HCT116 (cell line): ENCODE results near the gene ARF1. TPM values are rescaled to one million over a fixed set of nuclear protein-coding genes. Genes with fewer than 3 reads are reported as not detected.

ENCODE experiments used
- ATAC-seq: fragments of 200-7000 bp; cut with Tn5 transposase; 2 replicates; pipeline ENCODE4 v1.9.1; 2020; ENCODE audit warnings: mild to moderate bottlenecking, moderate library complexity
- BruUV-seq: library from RNA; stranded (reverse); fragments of 400-500 nt; replicated peaks from 2 replicates; lab custom pipeline; 2021; lab: Mats Ljungman, UMichigan
- CTCF ChIA-PET: fragments of 300-600 bp; sonication (Branson Sonifier 250); formaldehyde crosslinking; loops from one replicate; lab custom pipeline; 2021; ENCODE audit warnings: antibody characterized with exemption; lab: Charles Lee
- POLR2A ChIA-PET: fragments of 300-600, 350-600 bp; sonication (Branson Sonifier 250); formaldehyde crosslinking; loops from one replicate; lab custom pipeline; 2021; ENCODE audit warnings: antibody characterized with exemption; lab: Charles Lee
- RAD21 ChIA-PET, 2 experiments: fragments of 300-600 bp; sonication (Branson Sonifier 250); formaldehyde crosslinking; loops; one replicate each; lab custom pipeline; 2023; ENCODE audit warnings: low total read pairs in 2 of 2; ENCODE audit not compliant: uncharacterized antibody in 2 of 2, unreplicated experiment in 2 of 2, low non-redundant PET in 1 of 2; lab: Charles Lee
- DNase-seq: peaks from one replicate; pipeline ENCODE4 v3.0.0-alpha.2; 2010; ENCODE audit warnings: low read depth, low spot score
- H2AFZ ChIP-seq: fragments of 200-600 bp; shearing (Covaris generic), sonication (generic); 2 replicates; pipeline ENCODE4 v1.6.1; 2017; ENCODE audit warnings: low read depth, mixed run types, mixed read lengths, antibody characterized with exemption, low read length; ENCODE audit not compliant: poor library complexity, severe bottlenecking
- H3K27ac ChIP-seq: 2 replicates; pipeline ENCODE4 v1.5.1; 2012; ENCODE audit warnings: low read depth, low read length
- H3K27me3 ChIP-seq: fragments of 200-600 bp; sonication (generic); 2 replicates; pipeline ENCODE4 v1.6.1; 2016; ENCODE audit warnings: mixed run types, low read length, mixed read lengths; ENCODE audit not compliant: insufficient read depth
- H3K36me3 ChIP-seq, 2 experiments: fragments of 200-500 bp in 1 of 2; fragments of 200-600 bp in 1 of 2; sonication (Bioruptor generic) in 1 of 2; sonication (generic) in 1 of 2; 2 replicates each; pipeline versions ENCODE4 v1.5.1 to v1.6.1; 2014 to 2016; ENCODE audit warnings: low read length in 2 of 2, inconsistent platforms in 1 of 2, mixed read lengths in 1 of 2, mixed run types in 1 of 2; ENCODE audit not compliant: insufficient read depth in 2 of 2, control insufficient read depth in 1 of 2
- H3K4me1 ChIP-seq, 2 experiments: fragments of 200-600 bp in 1 of 2; sonication (generic) in 1 of 2; 2 replicates each; pipeline versions ENCODE4 v1.5.1 to v1.6.1; 2012 to 2017; ENCODE audit warnings: low read length in 2 of 2, inconsistent platforms in 1 of 2, mild to moderate bottlenecking in 1 of 2, mixed read lengths in 1 of 2, mixed run types in 1 of 2, moderate library complexity in 1 of 2; ENCODE audit not compliant: insufficient read depth in 2 of 2, control insufficient read depth in 1 of 2
- H3K4me2 ChIP-seq: fragments of 200-600 bp; sonication (generic); 2 replicates; pipeline ENCODE4 v1.6.1; 2017; ENCODE audit warnings: mixed run types, low read length, mixed read lengths
- H3K4me3 ChIP-seq, 2 experiments: fragments of 200-600 bp in 1 of 2; sonication (generic) in 1 of 2; replicated peaks in 1 of 2; 2 replicates each; pipeline ENCODE4 v1.5.1; 2011 to 2016; ENCODE audit warnings: low read length in 2 of 2, control low read depth in 1 of 2, low read depth in 1 of 2, mild to moderate bottlenecking in 1 of 2, mixed read lengths in 1 of 2, mixed run types in 1 of 2
- H3K79me2 ChIP-seq: fragments of 200-600 bp; sonication (generic); 2 replicates; pipeline ENCODE4 v1.6.1; 2017; ENCODE audit warnings: mild to moderate bottlenecking, mixed run types, low read length, moderate library complexity, mixed read lengths; ENCODE audit not compliant: insufficient read depth
- H3K9ac ChIP-seq: fragments of 200-600 bp; sonication (generic); 2 replicates; pipeline ENCODE4 v1.6.1; 2016; ENCODE audit warnings: low read length, mixed read lengths
- H3K9me2 ChIP-seq: fragments of 200-600 bp; sonication (generic), shearing (Covaris generic); 2 replicates; pipeline ENCODE4 v1.6.1; 2017; ENCODE audit warnings: mixed run types, mild to moderate bottlenecking, moderate library complexity; ENCODE audit not compliant: insufficient read depth
- H3K9me3 ChIP-seq, 2 experiments: fragments of 200-500 bp in 1 of 2; fragments of 200-600 bp in 1 of 2; sonication (Bioruptor generic) in 1 of 2; sonication (generic) in 1 of 2; 2 replicates each; pipeline ENCODE4 v1.6.1; 2014 to 2017; ENCODE audit warnings: low read length in 2 of 2, mixed read lengths in 2 of 2, inconsistent platforms in 1 of 2, low read depth in 1 of 2, mild to moderate bottlenecking in 1 of 2, mixed run types in 1 of 2, moderate library complexity in 1 of 2; ENCODE audit not compliant: control insufficient read depth in 1 of 2, insufficient read depth in 1 of 2
- H4K20me1 ChIP-seq: fragments of 200-600 bp; sonication (generic), shearing (Covaris generic); 2 replicates; pipeline ENCODE4 v1.6.1; 2017; ENCODE audit warnings: mixed run types, mild to moderate bottlenecking, moderate library complexity; ENCODE audit not compliant: insufficient read depth
- CEBPB ChIP-seq: IDR thresholded peaks from 2 replicates; pipeline ENCODE4 v1.6.1; 2012; ENCODE audit warnings: low read depth
- EGR1 ChIP-seq: IDR thresholded peaks from 2 replicates; pipeline ENCODE4 v1.6.1; 2012; ENCODE audit warnings: low read depth
- JUND ChIP-seq: IDR thresholded peaks from 2 replicates; pipeline ENCODE4 v1.6.1; 2012
- POLR2AphosphoS5 ChIP-seq: IDR thresholded peaks from 2 replicates; pipeline ENCODE4 v1.6.1; 2011; ENCODE audit warnings: mild to moderate bottlenecking, low read depth, low read length, moderate library complexity
- RAD21 ChIP-seq: IDR thresholded peaks from 2 replicates; pipeline ENCODE4 v1.6.1; 2012; ENCODE audit warnings: low read depth, mild to moderate bottlenecking
- TCF7L2 ChIP-seq: IDR thresholded peaks from 2 replicates; pipeline ENCODE4 v1.7.0; 2011; ENCODE audit warnings: borderline replicate concordance, inconsistent platforms; ENCODE audit not compliant: insufficient read depth, insufficient read length; ENCODE audit errors: extremely low read depth
- YY1 ChIP-seq: IDR thresholded peaks from 2 replicates; pipeline ENCODE4 v1.6.1; 2011; ENCODE audit warnings: low read length, low read depth, moderate library complexity, mild to moderate bottlenecking; ENCODE audit not compliant: insufficient replicate concordance; ENCODE audit errors: extremely low read depth
- ZNF274 ChIP-seq: fragments of 200-500 bp; sonication (Bioruptor generic); IDR thresholded peaks from 2 replicates; pipeline ENCODE4 v1.6.1; 2014; ENCODE audit warnings: mild to moderate bottlenecking, low read depth, low read length, inconsistent platforms
- intact Hi-C: fragments of 100-400 bp; cut with micrococcal nuclease; formaldehyde crosslinking; loops from 2 replicates; pipeline ENCODE4 v1.10.0; 2022
- total RNA-seq: library from RNA; stranded (reverse); gene quantifications from one replicate; pipeline ENCODE4 v1.2.1, GENCODE V29; 2021; ENCODE audit not compliant: unreplicated experiment
- TF ChIP-seq, protein P1 (sequence below): IDR thresholded peaks from 2 replicates; pipeline ENCODE4 v1.6.1; 2012
- TF ChIP-seq, protein P2 (sequence below): IDR thresholded peaks from 2 replicates; pipeline ENCODE4 v1.6.1; 2012

Gene ARF1
- total RNA-seq, 1 experiment from 2014 or later, result 394 TPM

DNA sequence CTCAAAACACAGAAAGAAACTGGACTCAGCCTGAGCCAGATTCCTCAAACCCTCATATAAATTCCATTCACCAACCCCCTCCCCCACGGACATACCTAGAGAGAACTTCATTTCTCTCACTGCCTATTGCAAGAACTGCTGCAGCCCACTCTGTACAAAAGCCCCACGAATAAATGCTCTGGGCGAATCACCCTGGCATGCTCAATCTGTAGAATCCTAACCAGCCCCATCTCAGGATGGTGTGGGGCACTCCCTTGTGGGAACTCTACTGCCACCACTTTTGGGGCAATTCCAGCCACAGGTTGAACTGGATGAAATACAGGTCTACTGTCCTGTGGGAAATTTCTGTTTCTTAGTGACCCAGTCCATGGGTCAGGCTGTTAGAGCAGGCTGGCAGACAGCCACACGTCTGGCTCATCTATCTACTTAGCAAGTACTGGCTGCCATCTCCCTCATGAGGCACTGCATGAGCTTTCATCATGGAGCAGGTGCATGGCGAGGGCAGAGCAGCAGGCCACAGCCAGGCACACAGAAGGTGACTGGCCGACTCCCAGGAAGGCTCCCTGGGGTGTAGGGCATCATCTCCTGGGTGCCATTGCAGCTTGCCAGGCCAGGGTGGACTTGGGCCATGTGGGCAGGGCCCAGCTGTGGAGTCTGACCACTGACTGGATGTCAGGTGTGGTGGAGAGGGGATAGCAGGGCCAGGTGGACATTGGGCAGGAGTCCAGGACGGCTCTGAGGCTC is 22.2 kb downstream of the ARF1 start (continued):
- TF ChIP-seq CEBPB (no peak), POLR2AphosphoS5 (no peak), TCF7L2 (no peak)
- TF ChIP-seq, protein P1, sequence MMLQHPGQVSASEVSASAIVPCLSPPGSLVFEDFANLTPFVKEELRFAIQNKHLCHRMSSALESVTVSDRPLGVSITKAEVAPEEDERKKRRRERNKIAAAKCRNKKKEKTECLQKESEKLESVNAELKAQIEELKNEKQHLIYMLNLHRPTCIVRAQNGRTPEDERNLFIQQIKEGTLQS, result no peak

DNA sequence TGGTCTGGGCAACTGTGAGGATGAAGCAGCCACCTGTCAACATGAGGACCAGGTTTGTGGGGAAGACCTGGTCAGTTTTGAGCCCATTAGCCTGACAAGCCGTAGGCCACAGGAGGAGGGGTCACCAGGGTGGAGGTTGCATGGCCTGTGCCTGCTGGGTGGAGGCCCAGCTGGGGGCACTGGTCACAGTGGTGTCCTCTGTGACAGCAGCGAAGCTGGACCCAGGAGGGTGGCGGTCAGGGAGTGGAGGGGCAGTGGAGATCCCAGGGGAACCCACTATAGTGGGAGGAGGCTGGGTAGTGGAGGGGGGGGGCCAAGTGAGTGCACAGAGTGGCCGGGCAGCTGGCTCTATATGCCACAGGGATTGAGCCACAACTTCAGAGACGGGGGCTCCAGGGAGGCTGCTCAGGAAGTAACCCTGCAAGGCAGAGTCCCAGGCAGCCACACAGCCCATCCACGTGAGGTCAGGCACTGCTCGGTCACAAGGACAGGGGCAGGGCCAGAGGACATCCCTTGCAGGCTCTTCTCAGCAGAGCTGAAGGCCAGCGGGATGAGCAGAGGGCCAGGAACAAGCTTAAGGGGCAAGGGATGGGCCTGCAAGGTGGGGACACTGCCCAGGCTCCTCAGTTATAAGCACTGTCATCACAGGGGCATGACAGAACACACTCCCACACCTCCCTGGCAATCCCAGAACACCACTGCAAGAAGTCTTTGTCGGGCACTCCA is 22.9 kb downstream of the ARF1 start:
- Histone ChIP-seq H4K20me1 (no peaks in the 10 kb centered on the region), H2AFZ (no peak overlapping the region), H3K27ac (no peak overlapping the region), H3K9me2 (no peaks in the 10 kb centered on the region), H3K9ac (no peak overlapping the region), H3K27me3 (no peaks in the 10 kb centered on the region), H3K9me3 (no peaks in the 10 kb centered on the region), H3K4me2 (no peak overlapping the region), H3K4me3 (no peak overlapping the region), H3K79me2 (peaks cover 44% of the 10 kb centered on the region), H3K4me1 (peaks cover 6 to 34% of the 10 kb centered on the region in 2 experiments; a peak in 3 of 4 replicates), H3K36me3 (peaks cover 0 to 14% of the 10 kb centered on the region in 2 experiments; a peak in 1 of 4 replicates)
- TF ChIP-seq RAD21 (no peak), EGR1 (no peak), JUND (no peak), YY1 (no peak), ZNF274 (no peak)
- TF ChIP-seq, protein P2, sequence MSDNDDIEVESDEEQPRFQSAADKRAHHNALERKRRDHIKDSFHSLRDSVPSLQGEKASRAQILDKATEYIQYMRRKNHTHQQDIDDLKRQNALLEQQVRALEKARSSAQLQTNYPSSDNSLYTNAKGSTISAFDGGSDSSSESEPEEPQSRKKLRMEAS, result no peak
- ChIA-PET POLR2A (no interaction called here), RAD21 (no interaction called here), CTCF (no interaction called here)
- no peak for DNase-seq
- intact Hi-C loops, result no loop called here
- no TSS peak for BruUV-seq
- ATAC-seq, result no peak
